WTC11 (cell line): ENCODE data around the gene CRACDL. TPM values are rescaled to one million over a fixed set of nuclear protein-coding genes. Genes with fewer than 3 reads are reported as not detected.

Source experiments
- ATAC-seq: fragments of 200-7000 bp; cut with Tn5 transposase; 2 replicates; pipeline ENCODE4 v1.10.0; 2021; ENCODE audit warnings: mild to moderate bottlenecking, moderate library complexity
- CTCF ChIA-PET: fragments of 300-600 bp; sonication (Branson Sonifier 250); formaldehyde crosslinking; loops from one replicate; lab custom pipeline; 2021; ENCODE audit warnings: antibody characterized with exemption; lab: Charles Lee
- POLR2A ChIA-PET: fragments of 350-600 bp; sonication (Branson Sonifier 250); formaldehyde crosslinking; loops from one replicate; lab custom pipeline; 2021; ENCODE audit warnings: antibody characterized with exemption; lab: Charles Lee
- DNase-seq: peaks from one replicate; pipeline ENCODE4 v3.0.0; 2021; ENCODE audit warnings: low spot score
- H3K27ac Mint-ChIP-seq: 2 replicates; pipeline ENCODE4 v1.8.0; 2021; ENCODE audit warnings: mixed read lengths
- H3K27me3 Mint-ChIP-seq: 2 replicates; pipeline ENCODE4 v1.8.0; 2021; ENCODE audit warnings: low read depth, mild to moderate bottlenecking, moderate library complexity, mixed read lengths
- H3K36me3 Mint-ChIP-seq: 2 replicates; pipeline ENCODE4 v1.8.0; 2021; ENCODE audit warnings: mixed read lengths
- H3K4me1 Mint-ChIP-seq: 2 replicates; pipeline ENCODE4 v1.8.0; 2022; ENCODE audit warnings: mixed read lengths
- H3K4me3 Mint-ChIP-seq: 2 replicates; pipeline ENCODE4 v1.8.0; 2021; ENCODE audit warnings: mild to moderate bottlenecking, moderate library complexity, mixed read lengths
- H3K9me3 Mint-ChIP-seq: 2 replicates; pipeline ENCODE4 v1.8.0; 2021; ENCODE audit warnings: mixed read lengths
- CREB1 ChIP-seq: sonication (generic); formaldehyde crosslinking; IDR thresholded peaks from 2 replicates; pipeline ENCODE4 v1.8.0; 2023; ENCODE audit warnings: mild to moderate bottlenecking, missing genetic modification reagents
- CREM ChIP-seq: sonication (generic); formaldehyde crosslinking; IDR thresholded peaks from 2 replicates; pipeline ENCODE4 v1.8.1; 2022; ENCODE audit warnings: mild to moderate bottlenecking, missing genetic modification reagents, moderate library complexity
- CTCF ChIP-seq: fragments of 200-600 bp; IDR thresholded peaks from 2 replicates; pipeline ENCODE4 v1.8.0; 2022; ENCODE audit warnings: antibody characterized with exemption
- E2F1 ChIP-seq: sonication (generic); formaldehyde crosslinking; IDR thresholded peaks from 2 replicates; pipeline ENCODE4 v1.8.0; 2022; ENCODE audit warnings: mild to moderate bottlenecking, missing genetic modification reagents
- FOXJ3 ChIP-seq: sonication (generic); formaldehyde crosslinking; IDR thresholded peaks from 2 replicates; pipeline ENCODE4 v1.9.0; 2021; ENCODE audit warnings: missing genetic modification reagents, mild to moderate bottlenecking, borderline replicate concordance
- GABPB1 ChIP-seq: sonication (generic); formaldehyde crosslinking; IDR thresholded peaks from 2 replicates; pipeline ENCODE4 v1.8.1; 2023; ENCODE audit warnings: mild to moderate bottlenecking, missing genetic modification reagents
- IRF1 ChIP-seq: sonication (generic); formaldehyde crosslinking; IDR thresholded peaks from 2 replicates; pipeline ENCODE4 v1.8.0; 2023; ENCODE audit warnings: missing genetic modification reagents
- NFATC4 ChIP-seq: fragments of 250-450 bp; sonication (Bioruptor Pico); IDR thresholded peaks from 2 replicates; pipeline ENCODE4 v1.9.0; 2021; ENCODE audit warnings: mild to moderate bottlenecking
- PRRX2 ChIP-seq: fragments of 250-450 bp; sonication (Bioruptor Pico); IDR thresholded peaks from 2 replicates; pipeline ENCODE4 v1.8.0; 2021; ENCODE audit warnings: mild to moderate bottlenecking
- SMAD3 ChIP-seq: sonication (generic); formaldehyde crosslinking; IDR thresholded peaks from 2 replicates; pipeline ENCODE4 v1.8.0; 2022; ENCODE audit warnings: missing genetic modification reagents, mild to moderate bottlenecking, borderline replicate concordance
- SOX15 ChIP-seq: fragments of 250-450 bp; sonication (Bioruptor Pico); IDR thresholded peaks from 2 replicates; pipeline ENCODE4 v1.9.0; 2021; ENCODE audit warnings: mild to moderate bottlenecking
- ZNF121 ChIP-seq: sonication (generic); formaldehyde crosslinking; IDR thresholded peaks from 2 replicates; pipeline ENCODE4 v1.8.0; 2023; ENCODE audit warnings: missing genetic modification reagents
- ZNF425 ChIP-seq: fragments of 250-450 bp; sonication (Bioruptor Pico); conservative IDR thresholded peaks from 2 replicates; pipeline ENCODE4 v1.9.0; 2021; ENCODE audit warnings: mild to moderate bottlenecking
- total RNA-seq: library from RNA; stranded (reverse); gene quantifications from 3 replicates; pipeline ENCODE4 v1.2.3, GENCODE V29; 2021
- TF ChIP-seq, protein P1 (sequence below): fragments of 250-450 bp; sonication (Bioruptor Pico); IDR thresholded peaks from 2 replicates; pipeline ENCODE4 v2.1.2; 2022; ENCODE audit warnings: mild to moderate bottlenecking, moderate library complexity
- TF ChIP-seq, protein P2 (sequence below): sonication (generic); formaldehyde crosslinking; IDR thresholded peaks from 2 replicates; pipeline ENCODE4 v1.8.0; 2023; ENCODE audit warnings: missing genetic modification reagents, mild to moderate bottlenecking, borderline replicate concordance
- TF ChIP-seq, protein P3 (sequence below): fragments of 250-450 bp; sonication (Bioruptor Pico); IDR thresholded peaks from 2 replicates; pipeline ENCODE4 v1.9.0; 2021; ENCODE audit warnings: mild to moderate bottlenecking

The CRACDL gene
- total RNA-seq, 1 experiment from 2014 or later, result 0.72 TPM

- H3K36me3 Mint-ChIP-seq, result 0 out of 2 replicates have a peak, but pooled peaks cover 3% of the 10 kb centered on the region
- DNase-seq (no peak), ATAC-seq (no peak)
- no peak for TF ChIP-seq CREB1
- TF ChIP-seq, protein P1, sequence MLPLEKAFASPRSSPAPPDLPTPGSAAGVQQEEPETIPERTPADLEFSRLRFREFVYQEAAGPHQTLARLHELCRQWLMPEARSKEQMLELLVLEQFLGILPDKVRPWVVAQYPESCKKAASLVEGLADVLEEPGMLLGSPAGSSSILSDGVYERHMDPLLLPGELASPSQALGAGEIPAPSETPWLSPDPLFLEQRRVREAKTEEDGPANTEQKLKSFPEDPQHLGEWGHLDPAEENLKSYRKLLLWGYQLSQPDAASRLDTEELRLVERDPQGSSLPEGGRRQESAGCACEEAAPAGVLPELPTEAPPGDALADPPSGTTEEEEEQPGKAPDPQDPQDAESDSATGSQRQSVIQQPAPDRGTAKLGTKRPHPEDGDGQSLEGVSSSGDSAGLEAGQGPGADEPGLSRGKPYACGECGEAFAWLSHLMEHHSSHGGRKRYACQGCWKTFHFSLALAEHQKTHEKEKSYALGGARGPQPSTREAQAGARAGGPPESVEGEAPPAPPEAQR, result no peak
- no peak for TF ChIP-seq FOXJ3 (CRISPR knock-in tag)
- no peak for TF ChIP-seq GABPB1 (CRISPR knock-in tag)
- TF ChIP-seq, protein P2, sequence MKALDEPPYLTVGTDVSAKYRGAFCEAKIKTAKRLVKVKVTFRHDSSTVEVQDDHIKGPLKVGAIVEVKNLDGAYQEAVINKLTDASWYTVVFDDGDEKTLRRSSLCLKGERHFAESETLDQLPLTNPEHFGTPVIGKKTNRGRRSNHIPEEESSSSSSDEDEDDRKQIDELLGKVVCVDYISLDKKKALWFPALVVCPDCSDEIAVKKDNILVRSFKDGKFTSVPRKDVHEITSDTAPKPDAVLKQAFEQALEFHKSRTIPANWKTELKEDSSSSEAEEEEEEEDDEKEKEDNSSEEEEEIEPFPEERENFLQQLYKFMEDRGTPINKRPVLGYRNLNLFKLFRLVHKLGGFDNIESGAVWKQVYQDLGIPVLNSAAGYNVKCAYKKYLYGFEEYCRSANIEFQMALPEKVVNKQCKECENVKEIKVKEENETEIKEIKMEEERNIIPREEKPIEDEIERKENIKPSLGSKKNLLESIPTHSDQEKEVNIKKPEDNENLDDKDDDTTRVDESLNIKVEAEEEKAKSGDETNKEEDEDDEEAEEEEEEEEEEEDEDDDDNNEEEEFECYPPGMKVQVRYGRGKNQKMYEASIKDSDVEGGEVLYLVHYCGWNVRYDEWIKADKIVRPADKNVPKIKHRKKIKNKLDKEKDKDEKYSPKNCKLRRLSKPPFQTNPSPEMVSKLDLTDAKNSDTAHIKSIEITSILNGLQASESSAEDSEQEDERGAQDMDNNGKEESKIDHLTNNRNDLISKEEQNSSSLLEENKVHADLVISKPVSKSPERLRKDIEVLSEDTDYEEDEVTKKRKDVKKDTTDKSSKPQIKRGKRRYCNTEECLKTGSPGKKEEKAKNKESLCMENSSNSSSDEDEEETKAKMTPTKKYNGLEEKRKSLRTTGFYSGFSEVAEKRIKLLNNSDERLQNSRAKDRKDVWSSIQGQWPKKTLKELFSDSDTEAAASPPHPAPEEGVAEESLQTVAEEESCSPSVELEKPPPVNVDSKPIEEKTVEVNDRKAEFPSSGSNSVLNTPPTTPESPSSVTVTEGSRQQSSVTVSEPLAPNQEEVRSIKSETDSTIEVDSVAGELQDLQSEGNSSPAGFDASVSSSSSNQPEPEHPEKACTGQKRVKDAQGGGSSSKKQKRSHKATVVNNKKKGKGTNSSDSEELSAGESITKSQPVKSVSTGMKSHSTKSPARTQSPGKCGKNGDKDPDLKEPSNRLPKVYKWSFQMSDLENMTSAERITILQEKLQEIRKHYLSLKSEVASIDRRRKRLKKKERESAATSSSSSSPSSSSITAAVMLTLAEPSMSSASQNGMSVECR (CRISPR knock-in tag), result no peak
- TF ChIP-seq PRRX2, result no peak
- no peak for TF ChIP-seq CTCF
- no peak for TF ChIP-seq ZNF121 (CRISPR knock-in tag)
- TF ChIP-seq E2F1 (CRISPR knock-in tag), result no peak
- no peak for TF ChIP-seq SOX15
- no peak for TF ChIP-seq ZNF425 (CRISPR knock-in tag)
- TF ChIP-seq, protein P3, sequence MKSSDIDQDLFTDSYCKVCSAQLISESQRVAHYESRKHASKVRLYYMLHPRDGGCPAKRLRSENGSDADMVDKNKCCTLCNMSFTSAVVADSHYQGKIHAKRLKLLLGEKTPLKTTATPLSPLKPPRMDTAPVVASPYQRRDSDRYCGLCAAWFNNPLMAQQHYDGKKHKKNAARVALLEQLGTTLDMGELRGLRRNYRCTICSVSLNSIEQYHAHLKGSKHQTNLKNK (CRISPR knock-in tag), result no peak
- TF ChIP-seq SMAD3 (CRISPR knock-in tag), result no peak
- no peak for TF ChIP-seq NFATC4
- TF ChIP-seq CREM (CRISPR knock-in tag), result no peak
- TF ChIP-seq IRF1 (CRISPR knock-in tag), result no peak
- no peak overlapping the region for H3K27ac Mint-ChIP-seq
- ChIA-PET CTCF (interaction anchor here (0.6 kb wide), 1 partner anchor 133 kb away, joined by 3 read pairs; no protein-coding TSS in a partner anchor), POLR2A (no interaction called here)
- H3K27me3 Mint-ChIP-seq, result no peaks in the 10 kb centered on the region
- H3K4me3 Mint-ChIP-seq, result no peak overlapping the region
- H3K9me3 Mint-ChIP-seq, result peaks cover 7% of the 10 kb centered on the region
- peaks cover 15% of the 10 kb centered on the region for H3K4me1 Mint-ChIP-seq
Observed at GRCh38 chr2:98926601-98927000, 9.4 kb downstream of the CRACDL start.
